22Rv1 (cell line): ENCODE measurements around the gene EPC2.

Experiments
- H3K27ac ChIP-seq: fragments of 450-650 bp; 2 replicates; pipeline ENCODE4 v1.5.1; 2017
- ZFX ChIP-seq: fragments of 450-650 bp; IDR thresholded peaks from 2 replicates; pipeline ENCODE4 v1.6.1; 2017; ENCODE audit warnings: antibody characterized with exemption, borderline replicate concordance
- TF ChIP-seq, protein P1 (sequence below): fragments of 450-650 bp; IDR thresholded peaks from 2 replicates; pipeline ENCODE4 v1.5.1; 2017; ENCODE audit warnings: mild to moderate bottlenecking

EPC2 gene

DNA sequence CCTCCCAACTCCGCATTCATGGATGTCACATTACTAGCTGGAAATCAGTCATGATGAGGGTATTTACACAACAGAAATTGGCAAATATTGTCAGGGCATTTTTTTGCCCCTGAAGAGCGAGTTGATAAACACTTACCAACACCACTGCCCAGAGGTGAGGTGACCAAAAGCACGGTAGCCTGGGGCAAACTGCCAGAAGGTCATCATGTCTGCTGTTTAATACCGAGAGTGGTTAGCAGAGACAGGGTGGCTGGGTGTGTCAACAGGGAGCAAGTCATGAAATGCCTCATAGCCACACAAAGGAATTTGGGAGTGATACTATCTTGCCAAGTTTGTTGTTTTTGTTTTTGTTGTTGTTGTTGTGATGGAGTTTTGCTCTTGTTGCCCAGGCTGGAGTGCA is 37.0 kb upstream of the EPC2 start:
- TF ChIP-seq ZFX, result no peak
- TF ChIP-seq, protein P1, sequence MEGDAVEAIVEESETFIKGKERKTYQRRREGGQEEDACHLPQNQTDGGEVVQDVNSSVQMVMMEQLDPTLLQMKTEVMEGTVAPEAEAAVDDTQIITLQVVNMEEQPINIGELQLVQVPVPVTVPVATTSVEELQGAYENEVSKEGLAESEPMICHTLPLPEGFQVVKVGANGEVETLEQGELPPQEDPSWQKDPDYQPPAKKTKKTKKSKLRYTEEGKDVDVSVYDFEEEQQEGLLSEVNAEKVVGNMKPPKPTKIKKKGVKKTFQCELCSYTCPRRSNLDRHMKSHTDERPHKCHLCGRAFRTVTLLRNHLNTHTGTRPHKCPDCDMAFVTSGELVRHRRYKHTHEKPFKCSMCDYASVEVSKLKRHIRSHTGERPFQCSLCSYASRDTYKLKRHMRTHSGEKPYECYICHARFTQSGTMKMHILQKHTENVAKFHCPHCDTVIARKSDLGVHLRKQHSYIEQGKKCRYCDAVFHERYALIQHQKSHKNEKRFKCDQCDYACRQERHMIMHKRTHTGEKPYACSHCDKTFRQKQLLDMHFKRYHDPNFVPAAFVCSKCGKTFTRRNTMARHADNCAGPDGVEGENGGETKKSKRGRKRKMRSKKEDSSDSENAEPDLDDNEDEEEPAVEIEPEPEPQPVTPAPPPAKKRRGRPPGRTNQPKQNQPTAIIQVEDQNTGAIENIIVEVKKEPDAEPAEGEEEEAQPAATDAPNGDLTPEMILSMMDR, result no peak
- no peak overlapping the region for H3K27ac ChIP-seq

DNA sequence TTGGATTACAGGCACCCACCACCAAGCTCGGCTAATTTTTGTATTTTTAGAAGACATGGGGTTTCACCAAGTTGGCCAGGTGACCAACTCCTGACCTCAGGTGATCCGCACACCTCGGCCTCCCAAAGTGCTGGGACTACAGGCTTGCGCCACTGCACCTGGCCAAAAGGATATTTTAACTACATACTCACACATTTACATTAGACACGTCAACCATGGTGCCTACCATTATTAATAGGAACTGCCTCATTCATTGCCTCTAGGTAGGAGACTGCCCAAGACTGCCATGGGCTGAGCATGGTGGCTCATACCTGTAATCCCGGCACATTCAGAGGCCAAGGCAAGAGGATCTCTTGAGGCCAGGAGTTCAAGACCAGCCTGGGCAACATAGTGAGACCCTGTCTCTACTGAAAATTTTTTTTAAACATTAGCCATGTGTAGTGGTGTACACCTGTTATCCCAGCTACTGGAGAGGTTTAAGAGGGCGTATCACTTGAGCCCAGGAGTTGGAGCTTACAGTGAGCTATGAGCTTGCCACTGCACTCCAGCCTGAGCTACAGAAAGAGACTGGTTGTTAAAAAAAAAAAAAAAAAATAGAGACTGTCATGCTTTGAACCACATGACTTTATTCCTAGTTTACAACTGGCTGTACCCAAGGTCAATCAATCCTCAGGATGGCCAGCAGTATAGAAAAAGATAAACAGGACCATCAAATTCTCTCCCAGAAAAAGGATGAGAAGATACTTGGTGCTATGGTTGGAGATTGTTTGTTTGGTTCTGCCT is 31.1 kb upstream of the EPC2 start:
- no peak overlapping the region for H3K27ac ChIP-seq
- TF ChIP-seq, protein P1, result no peak
- TF ChIP-seq ZFX, result no peak

DNA sequence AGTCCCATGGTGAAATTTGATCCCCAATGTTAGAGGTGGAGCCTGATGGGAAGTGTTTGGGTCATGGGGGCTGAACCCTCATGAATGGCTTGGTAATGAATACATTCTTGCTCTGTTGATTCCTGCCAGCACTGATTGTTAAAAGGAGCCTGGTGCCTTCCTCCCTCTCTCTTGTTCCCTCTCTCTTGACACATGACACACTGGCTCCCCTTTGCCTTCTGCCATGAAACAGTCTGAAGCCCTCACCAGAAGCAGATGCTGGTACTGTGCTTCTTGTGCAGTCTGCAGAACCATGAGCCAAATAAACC is 30.6 kb upstream of the EPC2 start:
- no peak overlapping the region for H3K27ac ChIP-seq
- TF ChIP-seq, protein P1, result no peak
- no peak for TF ChIP-seq ZFX

DNA sequence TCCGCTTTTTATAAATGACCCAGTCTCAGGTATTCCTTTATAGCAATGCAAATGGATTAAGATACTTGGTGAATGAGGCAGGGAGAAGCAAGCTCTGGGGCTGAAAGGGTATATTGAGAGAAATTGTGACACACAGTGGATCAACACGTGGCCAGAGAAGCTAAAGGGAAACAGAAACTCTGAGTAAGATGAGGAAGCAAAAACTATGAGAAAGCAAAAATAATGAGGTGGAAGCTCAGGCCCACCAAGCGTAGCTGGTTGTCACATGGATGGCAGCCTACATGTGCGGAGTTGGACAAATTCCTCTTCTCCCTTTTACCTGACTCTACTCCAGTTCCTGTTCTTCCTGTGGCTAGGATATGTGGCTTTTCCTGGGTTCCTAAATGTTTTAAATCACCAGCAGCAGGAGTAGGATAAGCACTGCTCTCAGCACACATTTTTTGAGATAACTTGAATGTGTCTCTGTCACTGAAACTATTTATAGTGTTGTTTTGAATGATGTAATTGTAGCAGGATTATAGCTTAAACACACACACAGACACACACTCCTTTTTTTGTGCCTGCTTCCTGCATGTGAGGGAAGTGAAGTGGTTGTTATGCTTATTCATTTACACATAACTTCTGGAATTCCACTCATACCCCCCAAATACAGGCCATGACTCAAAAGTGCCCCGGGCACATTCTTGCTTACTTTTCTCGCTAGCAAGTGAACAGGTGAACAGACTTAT is 30.1 kb upstream of the EPC2 start:
- H3K27ac ChIP-seq, result no peak overlapping the region

DNA sequence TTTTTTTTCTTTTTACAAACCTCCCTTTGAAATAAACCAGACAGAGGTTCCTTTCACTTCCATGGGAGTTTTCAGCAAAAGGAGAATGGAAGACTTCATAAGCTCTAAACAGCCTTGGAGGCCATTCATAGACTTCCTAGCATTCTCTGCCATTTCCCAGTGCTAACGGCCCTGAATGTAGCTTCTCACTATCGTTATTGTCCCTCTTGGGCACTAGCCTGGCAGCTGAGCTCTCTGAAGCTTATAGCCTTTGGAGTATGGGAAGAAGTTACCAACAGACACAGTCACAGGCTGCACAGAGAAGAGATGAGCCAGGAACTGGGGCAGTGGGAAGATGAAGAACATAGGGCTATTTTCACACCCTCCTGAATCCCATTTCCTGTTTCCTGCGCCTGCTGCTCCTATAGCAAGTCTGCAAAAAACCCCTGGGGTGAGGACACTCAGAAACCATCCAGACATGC is 29.1 kb upstream of the EPC2 start:
- TF ChIP-seq, protein P1, result no peak
- no peak for TF ChIP-seq ZFX
- H3K27ac ChIP-seq, result no peak overlapping the region

More for the DNA sequence above, 30.1 kb upstream of the EPC2 start:
- TF ChIP-seq, protein P1, result no peak
- no peak for TF ChIP-seq ZFX

DNA sequence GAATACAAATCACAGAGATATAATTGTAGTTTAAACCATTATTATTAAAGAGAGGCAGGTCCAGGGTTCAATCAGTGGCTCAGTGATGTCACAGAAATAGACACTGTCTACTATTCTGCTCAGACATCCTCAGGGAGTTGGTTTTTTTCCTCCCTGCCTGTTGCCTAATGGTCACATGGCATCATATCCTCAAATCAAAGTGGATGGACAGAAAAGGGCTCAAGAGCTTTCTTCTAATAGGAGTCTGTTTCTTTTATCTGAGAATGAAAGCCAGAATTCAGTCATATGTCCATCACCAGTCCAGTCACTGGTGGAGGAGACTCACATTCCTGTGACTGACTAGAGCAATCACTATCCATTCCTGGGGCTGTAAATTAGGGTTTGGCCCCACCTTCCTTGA is 27.9 kb upstream of the EPC2 start:
- TF ChIP-seq ZFX, result no peak
- TF ChIP-seq, protein P1, result no peak

DNA sequence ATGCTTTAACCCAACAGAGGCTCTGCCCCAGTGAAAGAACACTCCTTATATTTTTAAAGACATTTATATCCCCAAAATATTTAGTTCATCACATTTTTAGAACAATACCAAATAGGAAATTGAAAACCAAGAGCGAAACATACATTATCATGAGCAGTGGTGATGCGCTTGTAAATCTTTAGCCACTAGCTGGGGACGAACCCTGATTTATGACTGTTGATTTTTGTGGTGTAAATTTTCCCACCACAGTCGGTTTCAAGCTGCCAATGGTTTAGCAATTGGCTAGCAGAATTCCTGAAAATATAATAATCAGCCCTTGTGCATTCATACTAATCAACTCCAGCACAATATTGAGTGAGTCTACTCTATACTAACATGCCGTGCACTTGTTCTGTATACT is 27.3 kb upstream of the EPC2 start:
- no peak overlapping the region for H3K27ac ChIP-seq
- TF ChIP-seq ZFX, result no peak
- TF ChIP-seq, protein P1, result no peak

More for the DNA sequence above, 27.9 kb upstream of the EPC2 start:
- H3K27ac ChIP-seq, result no peak overlapping the region
